OCI-LY7 (cell line): ENCODE measurements around the gene NOS3. TPM values are rescaled to one million over a fixed set of nuclear protein-coding genes. Genes with fewer than 3 reads are reported as not detected.

Source experiments
- BruUV-seq: library from RNA; stranded (reverse); fragments of 400-500 nt; replicated peaks from 2 replicates; lab custom pipeline; 2021; lab: Mats Ljungman, UMichigan
- CTCF ChIA-PET: fragments of 300-600 bp; sonication (Branson Sonifier 250); formaldehyde crosslinking; loops from one replicate; lab custom pipeline; 2022; ENCODE audit warnings: antibody characterized with exemption; ENCODE audit not compliant: unreplicated experiment; lab: Charles Lee
- POLR2A ChIA-PET: fragments of 300-600 bp; sonication (Branson Sonifier 250); formaldehyde crosslinking; loops from one replicate; lab custom pipeline; 2022; ENCODE audit warnings: antibody characterized with exemption; lab: Charles Lee
- DNase-seq: peaks from one replicate; pipeline ENCODE4 v3.0.0-alpha.2; 2015; ENCODE audit warnings: low spot score
- H2AFZ ChIP-seq: fragments of 200-600 bp; sonication (generic), shearing (Covaris generic); 2 replicates; pipeline ENCODE4 v1.6.1; 2014; ENCODE audit warnings: mild to moderate bottlenecking, antibody characterized with exemption, low read length, moderate library complexity
- H3K27ac ChIP-seq: fragments of 200-600 bp; sonication (generic); 2 replicates; pipeline ENCODE4 v1.5.1; 2014; ENCODE audit warnings: mixed run types, low read depth, mild to moderate bottlenecking, moderate library complexity, low read length, inconsistent platforms; ENCODE audit not compliant: poor library complexity, severe bottlenecking
- H3K36me3 ChIP-seq: fragments of 200-600 bp; sonication (generic); 2 replicates; pipeline ENCODE4 v1.6.1; 2014; ENCODE audit warnings: mild to moderate bottlenecking, antibody characterized with exemption, low read length, moderate library complexity, mixed read lengths; ENCODE audit not compliant: insufficient read depth
- H3K4me1 ChIP-seq: fragments of 200-600 bp; sonication (generic); 2 replicates; pipeline ENCODE4 v1.5.1; 2014; ENCODE audit warnings: mild to moderate bottlenecking, low read length; ENCODE audit not compliant: insufficient read depth, poor library complexity, severe bottlenecking
- H3K4me2 ChIP-seq: fragments of 200-600 bp; sonication (generic); 2 replicates; pipeline ENCODE4 v1.6.1; 2014; ENCODE audit warnings: mild to moderate bottlenecking, low read length
- H3K4me3 ChIP-seq: fragments of 200-600 bp; sonication (generic); 2 replicates; pipeline ENCODE4 v1.5.1; 2014; ENCODE audit warnings: mild to moderate bottlenecking, low read depth, low read length; ENCODE audit not compliant: poor library complexity, severe bottlenecking
- H3K79me2 ChIP-seq: fragments of 200-600 bp; sonication (generic); 2 replicates; pipeline ENCODE4 v1.6.1; 2016; ENCODE audit warnings: low read depth, mild to moderate bottlenecking, low read length, moderate library complexity, mixed read lengths; ENCODE audit not compliant: insufficient read depth
- H3K9me2 ChIP-seq: fragments of 200-600 bp; sonication (generic); 2 replicates; pipeline ENCODE4 v1.6.1; 2016; ENCODE audit warnings: mild to moderate bottlenecking, low read length, mixed read lengths; ENCODE audit not compliant: insufficient read depth
- H3K9me3 ChIP-seq: fragments of 200-600 bp; sonication (generic); 2 replicates; pipeline ENCODE4 v1.6.1; 2014; ENCODE audit warnings: mild to moderate bottlenecking, mixed run types, low read length, mixed read lengths
- H4K20me1 ChIP-seq: fragments of 200-600 bp; sonication (generic); 2 replicates; pipeline ENCODE4 v1.6.1; 2014; ENCODE audit warnings: mild to moderate bottlenecking, antibody characterized with exemption, low read length, moderate library complexity, mixed read lengths; ENCODE audit not compliant: insufficient read depth
- CTCF ChIP-seq: fragments of 200-600 bp; sonication (generic); conservative IDR thresholded peaks from 2 replicates; pipeline ENCODE4 v1.5.1; 2014; ENCODE audit warnings: mild to moderate bottlenecking, antibody characterized with exemption, low read length, moderate library complexity, mixed read lengths
- EZH2phosphoT487 ChIP-seq: fragments of 200-600 bp; sonication (generic); IDR thresholded peaks from 2 replicates; pipeline ENCODE4 v1.6.1; 2018; ENCODE audit warnings: low read depth, borderline replicate concordance, mild to moderate bottlenecking, mixed run types, antibody characterized with exemption, low read length, moderate library complexity, mixed read lengths
- intact Hi-C: fragments of 100-400 bp; cut with micrococcal nuclease; formaldehyde crosslinking; loops from one replicate; pipeline ENCODE4 v1.10.0; 2022; ENCODE audit not compliant: unreplicated experiment
- total RNA-seq, 2 experiments: library from RNA; depleted of rRNA in 1 of 2; stranded (reverse); fragments of >200 nt in 1 of 2; shearing (Covaris generic) in 1 of 2; gene quantifications; 2 replicates each; pipeline ENCODE4 v1.2.3, GENCODE V29; 2014 to 2022

Gene NOS3
- total RNA-seq, 2 experiments from 2014 or later = 0.78 to 0.82 TPM

GRCh38 chr7:150951521-150951920, 39.3 kb upstream of the NOS3 start:
- intact Hi-C loops = no loop called here
- Histone ChIP-seq H3K36me3 (no peaks in the 10 kb centered on the region), H3K9me2 (no peaks in the 10 kb centered on the region), H3K79me2 (no peaks in the 10 kb centered on the region), H3K4me3 (no peak overlapping the region), H3K4me2 (no peak overlapping the region), H2AFZ (no peak overlapping the region), H4K20me1 (no peaks in the 10 kb centered on the region), H3K27ac (no peak overlapping the region), H3K4me1 (peaks cover 9% of the 10 kb centered on the region), H3K9me3 (no peaks in the 10 kb centered on the region)
- BruUV-seq = no TSS peak
- no peak for DNase-seq
- ChIA-PET CTCF (no interaction called here), POLR2A (no interaction called here)
- TF ChIP-seq CTCF = no peak
- no peak for TF ChIP-seq EZH2phosphoT487

DNA sequence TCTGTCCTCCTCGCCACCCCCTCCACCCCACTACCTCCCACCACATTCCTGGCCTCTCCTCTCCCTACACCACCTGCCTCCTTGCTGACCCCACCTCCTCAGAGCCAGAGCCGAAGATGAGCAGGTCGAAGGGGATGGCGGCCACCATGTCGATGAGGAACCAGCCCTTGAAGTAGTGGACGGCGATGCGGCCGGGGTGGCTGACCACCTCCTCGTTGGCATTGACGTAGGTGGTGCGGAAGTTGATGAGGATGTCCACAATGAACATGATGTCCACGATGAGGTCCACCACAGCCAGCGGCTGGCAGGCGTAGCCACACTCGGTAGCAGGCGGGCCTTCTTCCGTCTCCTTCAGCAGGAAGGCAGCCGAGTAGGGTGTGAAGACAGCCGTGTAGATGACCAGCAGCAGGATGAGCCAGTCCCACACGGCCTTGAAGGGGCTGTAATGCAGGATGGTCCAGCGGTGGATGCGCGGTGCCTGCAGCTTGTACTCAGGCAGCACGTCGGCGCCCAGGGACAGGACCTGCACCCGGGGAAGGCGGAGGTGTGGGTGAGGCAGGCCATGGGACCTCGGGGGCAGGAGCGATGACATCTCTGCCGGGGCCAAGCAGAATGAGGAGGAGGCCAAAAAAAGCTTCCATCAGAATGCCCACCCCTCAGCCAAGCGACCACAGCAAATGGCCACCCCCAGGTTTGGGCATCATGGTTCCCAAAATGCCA, 38.3 kb upstream of the NOS3 start:
- no peaks in the 10 kb centered on the region for H4K20me1 ChIP-seq
- H3K4me3 ChIP-seq = no peak overlapping the region
- intact Hi-C loops = no loop called here
- ChIA-PET POLR2A (interaction anchor here (0.5 kb wide), 1 partner anchor 9 kb away, joined by 4 read pairs; no protein-coding TSS in a partner anchor), CTCF (no interaction called here)
- H3K79me2 ChIP-seq = no peaks in the 10 kb centered on the region
- BruUV-seq = no TSS peak
- peaks cover 9% of the 10 kb centered on the region for H3K4me1 ChIP-seq
- no peaks in the 10 kb centered on the region for H3K9me2 ChIP-seq
- H3K27ac ChIP-seq = no peak overlapping the region
- DNase-seq = no peak
- no peaks in the 10 kb centered on the region for H3K36me3 ChIP-seq
- H3K4me2 ChIP-seq = no peak overlapping the region
- no peak overlapping the region for H2AFZ ChIP-seq
- no peaks in the 10 kb centered on the region for H3K9me3 ChIP-seq
- TF ChIP-seq EZH2phosphoT487 (no peak), CTCF (no peak)
